IMR-90 (cell line): ENCODE results near the gene UTF1. TPM values are rescaled to one million over a fixed set of nuclear protein-coding genes. Genes with fewer than 3 reads are reported as not detected.

ENCODE experiments used
- ATAC-seq: fragments of 200-7000 bp; cut with Tn5 transposase; 2 replicates; pipeline ENCODE4 v1.9.1; 2020; ENCODE audit warnings: low read depth, mild to moderate bottlenecking, moderate library complexity
- BruUV-seq: library from RNA; stranded (reverse); fragments of 400-500 nt; replicated peaks from 2 replicates; lab custom pipeline; 2021; lab: Mats Ljungman, UMichigan
- CTCF ChIA-PET: fragments of 300-600 bp; formaldehyde crosslinking; extraction: SDS; loops from one replicate; lab custom pipeline; 2021; ENCODE audit warnings: antibody characterized with exemption; lab: Yijun Ruan, JAX
- POLR2A ChIA-PET: fragments of 300-600 bp; sonication (Branson Sonifier 250); formaldehyde crosslinking; loops from one replicate; lab custom pipeline; 2022; ENCODE audit warnings: antibody characterized with exemption; ENCODE audit not compliant: unreplicated experiment; lab: Charles Lee
- DNase-seq: peaks from one replicate; pipeline ENCODE4 v3.0.0; 2013
- H2AFZ ChIP-seq: replicated peaks from 2 replicates; pipeline ENCODE3; 2013; ENCODE audit warnings: low read length, mild to moderate bottlenecking; ENCODE audit not compliant: poor library complexity
- H2AK5ac ChIP-seq: 2 replicates; pipeline ENCODE4 v1.6.1; 2013; ENCODE audit warnings: low read depth, low read length, inconsistent platforms
- H2AK9ac ChIP-seq: replicated peaks from 2 replicates; pipeline ENCODE3; 2013; ENCODE audit warnings: mild to moderate bottlenecking, low read depth, low read length, moderate library complexity; ENCODE audit not compliant: poor library complexity
- H2BK120ac ChIP-seq: 2 replicates; pipeline ENCODE4 v1.6.1; 2013; ENCODE audit warnings: low read depth, low read length, inconsistent platforms
- H2BK15ac ChIP-seq: 3 replicates; pipeline ENCODE4 v1.6.1; 2013; ENCODE audit warnings: low read depth, low read length, inconsistent platforms
- H2BK20ac ChIP-seq: 2 replicates; pipeline ENCODE4 v1.6.1; 2013; ENCODE audit warnings: low read depth, mild to moderate bottlenecking, inconsistent platforms, low read length, moderate library complexity
- H2BK5ac ChIP-seq: 2 replicates; pipeline ENCODE4 v1.6.1; 2013; ENCODE audit warnings: mild to moderate bottlenecking, low read depth, low read length, inconsistent platforms; ENCODE audit not compliant: poor library complexity, severe bottlenecking
- H3K14ac ChIP-seq: replicated peaks from 2 replicates; pipeline ENCODE4 v1.6.1; 2013; ENCODE audit warnings: low read depth, low read length, inconsistent platforms
- H3K18ac ChIP-seq: 2 replicates; pipeline ENCODE4 v1.6.1; 2013; ENCODE audit warnings: low read depth, low read length, control low read depth
- H3K23ac ChIP-seq: 2 replicates; pipeline ENCODE4 v1.6.1; 2013; ENCODE audit warnings: low read depth, low read length, inconsistent platforms
- H3K27ac ChIP-seq: 2 replicates; pipeline ENCODE4 v1.5.1; 2013; ENCODE audit warnings: mild to moderate bottlenecking, control low read depth, low read length; ENCODE audit not compliant: insufficient read depth
- H3K27me3 ChIP-seq: 2 replicates; pipeline ENCODE4 v1.6.1; 2013; ENCODE audit warnings: low read length; ENCODE audit not compliant: control insufficient read depth, insufficient read depth
- H3K36me3 ChIP-seq: 2 replicates; pipeline ENCODE4 v1.6.1; 2013; ENCODE audit warnings: low read length, mixed read lengths; ENCODE audit not compliant: control insufficient read depth, insufficient read depth
- H3K4ac ChIP-seq: 2 replicates; pipeline ENCODE4 v1.6.1; 2013; ENCODE audit warnings: low read depth, low read length, inconsistent platforms
- H3K4me1 ChIP-seq: 2 replicates; pipeline ENCODE4 v1.6.1; 2013; ENCODE audit warnings: low read length, mixed read lengths; ENCODE audit not compliant: control insufficient read depth, insufficient read depth
- H3K4me2 ChIP-seq: 2 replicates; pipeline ENCODE4 v1.6.1; 2013; ENCODE audit warnings: low read depth, mild to moderate bottlenecking, control low read depth, low read length, moderate library complexity
- H3K4me3 ChIP-seq: 2 replicates; pipeline ENCODE4 v1.5.1; 2013; ENCODE audit warnings: low read depth, mild to moderate bottlenecking, control low read depth, low read length, moderate library complexity; ENCODE audit not compliant: insufficient read depth
- H3K56ac ChIP-seq: 2 replicates; pipeline ENCODE4 v1.6.1; 2013; ENCODE audit warnings: low read length, inconsistent platforms; ENCODE audit not compliant: insufficient read depth; ENCODE audit errors: extremely low read depth
- H3K79me1 ChIP-seq, 2 experiments: 2 replicates each; pipeline ENCODE4 v1.6.1; 2013; ENCODE audit warnings: low read length in 2 of 2, inconsistent platforms in 1 of 2, low read depth in 1 of 2
- H3K9ac ChIP-seq: 2 replicates; pipeline ENCODE4 v1.6.1; 2013; ENCODE audit warnings: low read depth, low read length, control low read depth
- H3K9me1 ChIP-seq: 2 replicates; pipeline ENCODE4 v1.6.1; 2013; ENCODE audit warnings: low read length, inconsistent platforms; ENCODE audit not compliant: insufficient read depth
- H3K9me3 ChIP-seq: 2 replicates; pipeline ENCODE4 v1.6.1; 2013; ENCODE audit warnings: low read length; ENCODE audit not compliant: control insufficient read depth, insufficient read depth
- H4K20me1 ChIP-seq: 2 replicates; pipeline ENCODE4 v1.6.1; 2013; ENCODE audit warnings: low read length, inconsistent platforms; ENCODE audit not compliant: insufficient read depth
- H4K5ac ChIP-seq: 2 replicates; pipeline ENCODE4 v1.6.1; 2013; ENCODE audit warnings: mild to moderate bottlenecking, low read depth, low read length, control low read depth
- H4K8ac ChIP-seq, 2 experiments: 2 replicates each; pipeline ENCODE4 v1.6.1; 2013; ENCODE audit warnings: low read depth in 2 of 2, low read length in 2 of 2, control low read depth in 1 of 2, inconsistent platforms in 1 of 2
- H4K91ac ChIP-seq: 2 replicates; pipeline ENCODE4 v1.6.1; 2013; ENCODE audit warnings: low read depth, low read length, inconsistent platforms; ENCODE audit not compliant: insufficient read depth
- CEBPB ChIP-seq: IDR thresholded peaks from 2 replicates; pipeline ENCODE4 v1.6.1; 2012; ENCODE audit warnings: low read depth, low read length, improper control_type of control experiment
- RFX5 ChIP-seq: IDR thresholded peaks from 2 replicates; pipeline ENCODE4 v1.8.0; 2012; ENCODE audit warnings: low read depth, mild to moderate bottlenecking, low read length, moderate library complexity
- WGBS, 2 experiments: methylation state at CpG; one replicate each; pipeline versions ENCODE4 v1.1.5 to v1.1.7; 2013; ENCODE audit warnings: missing lambda C conversion rate in 2 of 2; ENCODE audit not compliant: insufficient read length in 1 of 2; ENCODE audit errors: extremely low coverage in 2 of 2; 5-methylcytosine and 5-hydroxymethylcytosine counted together
- dilution Hi-C: fragments of 300-500 bp; cut with HindIII; formaldehyde crosslinking; loops from one replicate; pipeline ENCODE4 v1.14.3; 2018; ENCODE audit warnings: low sequenced_read_pairs; ENCODE audit not compliant: unreplicated experiment
- in situ Hi-C: fragments of 300-500 bp; cut with MboI; formaldehyde crosslinking; loops from 3 replicates; pipeline ENCODE4 v1.14.3; 2019; ENCODE audit warnings: low sequenced_read_pairs, inconsistent platforms, mixed read lengths
- intact Hi-C: fragments of 100-400 bp; cut with micrococcal nuclease; formaldehyde crosslinking; loops from 2 replicates; pipeline ENCODE4 v1.10.0; 2022
- polyA plus RNA-seq, 3 experiments: library from polyadenylated mRNA; depleted of rRNA; stranded (reverse); fragments of >200 nt; gene quantifications; 2 replicates each; pipeline ENCODE4 v1.2.3, GENCODE V29; 2012; ENCODE audit warnings: low replicate concordance in 1 of 3
- total RNA-seq: library from RNA; depleted of rRNA; stranded (reverse); fragments of >200 nt; gene quantifications from 2 replicates; pipeline ENCODE4 v1.2.3, GENCODE V29; 2012

UTF1 gene
- total and polyA plus RNA-seq, 2 of the 4 experiments (the other 2 are of a cell fraction) = not detected

GRCh38 chr10:133198621-133199487 is 31.2 kb upstream of the UTF1 start:
- TF ChIP-seq RFX5 (no peak), CEBPB (no peak)

More at GRCh38 chr10:133198621-133199487, 31.2 kb upstream of the UTF1 start:
- no peak overlapping the region for H3K4ac ChIP-seq
- no peak overlapping the region for H2BK15ac ChIP-seq
- DNase-seq (no peak), ATAC-seq (no peak)
- H3K9me3 ChIP-seq = no peaks in the 10 kb centered on the region
- in situ Hi-C loops = no loop called here
- no peak overlapping the region for H4K8ac ChIP-seq
- no peak overlapping the region for H3K9ac ChIP-seq
- no peak overlapping the region for H2AFZ ChIP-seq
- H2BK5ac ChIP-seq = no peak overlapping the region
- CTCF ChIA-PET = no interaction called here
- no peak overlapping the region for H3K4me3 ChIP-seq
- H3K27me3 ChIP-seq = no peaks in the 10 kb centered on the region
- H3K4me2 ChIP-seq = no peak overlapping the region
- H2AK9ac ChIP-seq = no peak overlapping the region
- H4K20me1 ChIP-seq = no peaks in the 10 kb centered on the region
- H3K36me3 ChIP-seq = no peaks in the 10 kb centered on the region
- H3K27ac ChIP-seq = no peak overlapping the region
- no peak overlapping the region for H2BK20ac ChIP-seq
- intact Hi-C loops = no loop called here
- no peaks in the 10 kb centered on the region for H3K4me1 ChIP-seq
- no peak overlapping the region for H3K14ac ChIP-seq
- no peak overlapping the region for H4K5ac ChIP-seq
- POLR2A ChIA-PET = no interaction called here
- dilution Hi-C loops = no loop called here
- BruUV-seq = no TSS peak
- no peak overlapping the region for H3K56ac ChIP-seq
- no peak overlapping the region for H3K23ac ChIP-seq
- no peaks in the 10 kb centered on the region for H3K79me1 ChIP-seq
- H3K9me1 ChIP-seq = no peaks in the 10 kb centered on the region
- H2BK120ac ChIP-seq = no peak overlapping the region
- WGBS, 2 experiments = 86% methylated on average over 29 of the region's 54 CpGs; no CpG with 5 or more reads in 1 of the 2 experiments
- H3K18ac ChIP-seq = no peak overlapping the region
- H4K91ac ChIP-seq = no peak overlapping the region
- H2AK5ac ChIP-seq = no peak overlapping the region
